Measurements from ENCODE around the gene GPR37. TPM values are rescaled to one million over a fixed set of nuclear protein-coding genes. Genes with fewer than 3 reads are reported as not detected.
A peak's percentile ranks its signal among the peaks of the same experiment; 100 is the strongest.

GPR37 gene
- total RNA-seq, 4 donors from 2014 or later = 5.0 to 15.2 (median 12.5) TPM

DNA sequence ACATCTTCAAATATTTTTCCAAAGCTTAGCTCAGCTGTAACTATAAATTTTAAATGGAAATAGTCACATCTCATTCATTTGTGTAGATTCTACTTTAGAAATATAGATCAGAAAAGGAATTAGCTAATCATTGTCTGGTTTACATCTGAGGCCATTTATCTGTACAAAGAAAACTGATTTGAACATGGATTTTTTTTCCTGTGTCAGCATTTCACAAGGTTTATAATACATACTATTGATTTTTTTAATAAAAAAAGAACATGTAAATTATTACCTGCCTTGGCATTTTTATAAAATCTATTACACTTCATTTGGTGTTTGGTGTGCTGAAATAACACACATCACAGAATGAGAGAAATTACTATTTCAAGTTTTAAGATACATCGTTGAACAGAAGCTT is 3.5 kb upstream of the GPR37 start:
- peaks cover 16 to 24% (median 21%) of the 10 kb centered on the region in 4 donors for H3K4me1 ChIP-seq
- TF ChIP-seq POLR2AphosphoS5 (IDR thresholded peaks at IDR 0.05) = no peak
- TF ChIP-seq POLR2A (IDR thresholded peaks at IDR 0.05; ENCODE audit: low read depth) = no peak
- no peak for DNase-seq (ENCODE audit: extremely low spot score)
- H3K36me3 ChIP-seq = no peaks in the 10 kb centered on the region
- intact Hi-C loops (cut with DNase I) = loop anchor here (5.0 kb wide), 1 partner anchor 597 kb away; no protein-coding TSS in a partner anchor
- H3K9me3 ChIP-seq = no peaks in the 10 kb centered on the region
- WGBS = 76% methylated on average over 1 of the region's 1 CpG
- peaks cover 0 to 12% (median 0%) of the 10 kb centered on the region in 4 donors for H3K27me3 ChIP-seq
- H3K27ac ChIP-seq (replicated peaks in 1 of 4) = no peak overlapping the region
- no peak overlapping the region for H3K4me3 ChIP-seq

DNA sequence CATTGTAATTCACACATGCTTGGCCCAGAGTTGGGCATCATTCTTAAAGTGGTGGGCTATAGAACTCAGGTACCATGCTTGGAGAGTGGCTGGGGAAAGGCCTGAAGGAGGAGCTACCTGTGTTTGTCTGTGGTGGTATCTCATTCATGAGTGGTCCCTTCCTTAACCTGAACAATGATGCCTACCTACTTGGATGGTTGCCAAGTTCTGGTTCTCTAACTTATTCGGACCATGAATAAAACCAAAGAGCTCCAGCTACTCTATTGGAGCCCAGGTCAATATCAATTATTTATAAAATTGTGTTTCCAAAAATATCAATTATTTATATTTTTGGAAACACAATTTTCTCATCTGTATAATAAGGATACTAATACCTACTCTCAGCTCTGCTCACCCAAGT is 2.9 kb upstream of the GPR37 start:
- no peaks in the 10 kb centered on the region for H3K36me3 ChIP-seq
- WGBS = 84% methylated on average over 1 of the region's 1 CpG
- H3K4me3 ChIP-seq = no peak overlapping the region
- no peak for DNase-seq (ENCODE audit: extremely low spot score)
- no peaks in the 10 kb centered on the region for H3K9me3 ChIP-seq
- H3K27ac ChIP-seq (replicated peaks in 1 of 4) = no peak overlapping the region
- peaks cover 0 to 17% (median 0%) of the 10 kb centered on the region in 4 donors for H3K27me3 ChIP-seq
- intact Hi-C loops (cut with DNase I) = loop anchor here (5.0 kb wide), 1 partner anchor 596 kb away; no protein-coding TSS in a partner anchor
- H3K4me1 ChIP-seq = peaks cover 18 to 30% (median 26%) of the 10 kb centered on the region in 4 donors
- no peak for TF ChIP-seq POLR2A (IDR thresholded peaks at IDR 0.05; ENCODE audit: low read depth)
- no peak for TF ChIP-seq POLR2AphosphoS5 (IDR thresholded peaks at IDR 0.05)
- TF ChIP-seq, protein P1, sequence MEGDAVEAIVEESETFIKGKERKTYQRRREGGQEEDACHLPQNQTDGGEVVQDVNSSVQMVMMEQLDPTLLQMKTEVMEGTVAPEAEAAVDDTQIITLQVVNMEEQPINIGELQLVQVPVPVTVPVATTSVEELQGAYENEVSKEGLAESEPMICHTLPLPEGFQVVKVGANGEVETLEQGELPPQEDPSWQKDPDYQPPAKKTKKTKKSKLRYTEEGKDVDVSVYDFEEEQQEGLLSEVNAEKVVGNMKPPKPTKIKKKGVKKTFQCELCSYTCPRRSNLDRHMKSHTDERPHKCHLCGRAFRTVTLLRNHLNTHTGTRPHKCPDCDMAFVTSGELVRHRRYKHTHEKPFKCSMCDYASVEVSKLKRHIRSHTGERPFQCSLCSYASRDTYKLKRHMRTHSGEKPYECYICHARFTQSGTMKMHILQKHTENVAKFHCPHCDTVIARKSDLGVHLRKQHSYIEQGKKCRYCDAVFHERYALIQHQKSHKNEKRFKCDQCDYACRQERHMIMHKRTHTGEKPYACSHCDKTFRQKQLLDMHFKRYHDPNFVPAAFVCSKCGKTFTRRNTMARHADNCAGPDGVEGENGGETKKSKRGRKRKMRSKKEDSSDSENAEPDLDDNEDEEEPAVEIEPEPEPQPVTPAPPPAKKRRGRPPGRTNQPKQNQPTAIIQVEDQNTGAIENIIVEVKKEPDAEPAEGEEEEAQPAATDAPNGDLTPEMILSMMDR (IDR thresholded peaks at IDR 0.05) = no peak
- TF ChIP-seq EP300 (IDR thresholded peaks at IDR 0.05) = no peak

DNA sequence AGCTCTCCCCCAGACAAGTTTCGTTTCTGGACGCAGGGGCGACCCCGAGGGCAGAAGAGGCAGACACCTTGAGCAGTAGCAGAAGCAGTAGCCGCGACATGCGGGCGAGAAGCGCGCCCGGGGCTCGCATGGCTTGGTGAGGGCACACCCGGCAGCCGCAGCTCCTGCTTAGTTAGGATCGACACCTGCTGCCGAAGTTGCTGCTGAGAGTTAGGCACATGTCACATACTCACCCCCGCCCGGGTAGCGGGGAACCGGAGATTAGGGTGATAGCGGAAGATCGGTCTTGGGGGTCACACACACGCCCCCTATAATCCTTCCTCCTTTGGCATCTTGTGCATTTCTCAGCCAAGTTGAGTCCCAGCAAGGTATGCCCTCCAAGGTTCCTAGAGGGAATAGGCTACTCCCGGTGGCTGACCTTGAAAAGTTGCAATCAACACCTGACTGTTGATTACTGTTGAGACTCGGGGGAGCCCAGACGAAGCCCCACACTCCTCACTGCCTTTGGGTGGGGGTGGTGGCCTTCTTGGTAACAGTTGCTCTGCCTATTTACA is 668 bp downstream of the GPR37 start:
- intact Hi-C loops (cut with DNase I) = loop anchor here (5.0 kb wide), 1 partner anchor 593 kb away; no protein-coding TSS in a partner anchor
- H3K4me3 ChIP-seq = peak overlapping the region; percentile 60 to 80 (median 67)
- H3K4me1 ChIP-seq = peaks cover 18 to 49% (median 37%) of the 10 kb centered on the region in 4 donors
- H3K27ac ChIP-seq (replicated peaks in 1 of 4) = peak overlapping the region; percentile 74 to 82 (median 80)
- WGBS = 0% methylated on average over 13 of the region's 26 CpGs
- no peaks in the 10 kb centered on the region for H3K9me3 ChIP-seq
- no peaks in the 10 kb centered on the region for H3K36me3 ChIP-seq
- no peak for DNase-seq (ENCODE audit: extremely low spot score)
- peaks cover 0 to 17% (median 0%) of the 10 kb centered on the region in 4 donors for H3K27me3 ChIP-seq
- TF ChIP-seq POLR2A (IDR thresholded peaks at IDR 0.05; ENCODE audit: low read depth) = no peak
- TF ChIP-seq, protein P1 (IDR thresholded peaks at IDR 0.05) = no peak
- no peak for TF ChIP-seq POLR2AphosphoS5 (IDR thresholded peaks at IDR 0.05)
- TF ChIP-seq EP300 (IDR thresholded peaks at IDR 0.05) = no peak

DNA sequence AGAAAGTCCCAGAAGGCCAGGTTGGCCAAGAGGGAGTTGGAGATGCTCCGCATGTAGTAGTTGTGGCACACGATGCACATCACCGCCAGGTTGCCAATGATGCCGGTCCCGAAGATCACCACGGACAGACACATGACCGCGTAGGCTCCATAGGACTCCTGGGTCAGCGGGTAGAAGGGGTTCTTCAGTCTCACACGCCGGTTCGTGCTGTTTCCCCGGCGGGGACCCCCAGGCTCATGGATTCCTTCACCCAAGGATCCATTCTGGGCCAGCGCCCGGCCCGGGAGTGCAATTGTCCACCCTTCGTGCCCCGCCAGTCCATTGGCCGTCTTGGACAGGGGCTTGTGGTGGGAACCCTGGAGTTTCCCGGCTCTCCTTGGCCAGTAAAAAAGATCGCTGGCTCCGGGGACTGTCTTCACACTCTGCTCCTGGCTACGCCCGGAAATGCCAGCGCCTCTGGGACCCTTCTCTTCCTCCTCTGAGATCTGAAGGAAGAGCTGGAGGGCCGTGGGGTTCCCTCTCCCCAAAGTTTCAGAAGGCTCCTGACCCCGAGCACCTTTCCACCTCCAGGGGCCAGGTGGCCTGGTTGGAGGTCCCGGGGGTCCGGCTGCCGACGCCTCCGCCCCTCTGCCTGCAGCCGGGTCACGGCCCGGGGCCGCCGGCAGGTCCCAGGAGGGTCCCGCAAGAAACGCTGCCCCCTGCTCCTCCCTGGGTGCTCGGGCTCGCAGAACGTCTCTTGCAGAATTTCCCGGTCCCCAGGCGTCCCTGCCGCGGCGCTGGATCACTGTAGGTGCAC is 1.3 kb downstream of the GPR37 start:
- intact Hi-C loops (cut with DNase I) = no loop called here
- DNase-seq (ENCODE audit: extremely low spot score) = no peak
- H3K9me3 ChIP-seq = no peaks in the 10 kb centered on the region
- TF ChIP-seq, protein P1 (IDR thresholded peaks at IDR 0.05) = no peak
- TF ChIP-seq POLR2A (IDR thresholded peaks at IDR 0.05; ENCODE audit: low read depth) (no peak), POLR2AphosphoS5 (IDR thresholded peaks at IDR 0.05) (no peak)
- H3K36me3 ChIP-seq = no peaks in the 10 kb centered on the region
- peaks cover 18 to 49% (median 37%) of the 10 kb centered on the region in 4 donors for H3K4me1 ChIP-seq
- 30% methylated on average over 23 of the region's 48 CpGs for WGBS
- peak overlapping the region; percentile 60 to 80 (median 67) for H3K4me3 ChIP-seq
- peaks cover 0 to 17% (median 0%) of the 10 kb centered on the region in 4 donors for H3K27me3 ChIP-seq
- H3K27ac ChIP-seq (replicated peaks in 1 of 4) = peak overlapping the region; percentile 74 to 82 (median 80)

DNA sequence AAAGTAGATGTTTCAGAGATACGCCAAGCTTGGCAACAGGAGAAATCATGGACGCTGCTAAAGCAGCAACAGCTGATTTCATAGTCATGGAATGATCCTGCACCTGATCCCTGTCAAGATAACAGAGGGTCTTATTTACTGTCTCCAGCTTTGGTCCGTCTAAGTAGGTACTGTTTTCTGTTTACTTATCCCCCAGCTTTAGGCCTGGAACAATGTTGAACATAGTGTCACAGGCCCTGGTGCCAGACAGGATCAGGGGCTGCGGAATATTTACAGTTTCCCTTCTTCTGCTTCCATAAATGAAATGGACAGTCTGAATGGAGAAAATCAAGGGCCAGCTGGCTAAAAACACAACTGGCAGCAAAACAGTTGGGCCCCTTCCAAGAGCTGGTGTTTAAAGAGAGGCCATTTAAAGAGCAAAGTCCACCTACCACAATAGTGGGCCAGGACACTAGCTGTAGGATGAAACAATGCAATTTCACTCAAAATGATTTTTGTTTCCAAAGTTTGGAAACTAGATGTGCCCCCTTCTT is 2.9 kb downstream of the GPR37 start:
- Histone ChIP-seq H3K9me3 (no peaks in the 10 kb centered on the region), H3K4me3 (peak overlapping the region; percentile 60 to 80 (median 67)), H3K27ac (replicated peaks in 1 of 4) (peak overlapping the region; percentile 40 to 61 (median 50)), H3K4me1 (peaks cover 18 to 49% (median 37%) of the 10 kb centered on the region in 4 donors), H3K27me3 (peaks cover 0 to 17% (median 0%) of the 10 kb centered on the region in 4 donors), H3K36me3 (no peaks in the 10 kb centered on the region)
- intact Hi-C loops (cut with DNase I) = no loop called here
- DNase-seq (ENCODE audit: extremely low spot score) = no peak
- WGBS = 49% methylated on average over 4 of the region's 4 CpGs
- TF ChIP-seq EP300 (IDR thresholded peaks at IDR 0.05) (no peak), POLR2A (IDR thresholded peaks at IDR 0.05; ENCODE audit: low read depth) (no peak), POLR2AphosphoS5 (IDR thresholded peaks at IDR 0.05) (no peak)
- TF ChIP-seq, protein P1 (IDR thresholded peaks at IDR 0.05) = no peak

Measured in esophagus muscularis mucosa (tissue), 4 donors.